ENCODE measurements around the gene NOX5.

The NOX5 gene

GRCh38 chr15:69100821-69101220, 86.3 kb downstream of the NOX5 start:
- DNase-seq (ENCODE audit: low read depth in 2 of 2): no peak

- no peak for DNase-seq (ENCODE audit: low read depth in 2 of 2)
Observed at GRCh38 chr15:69104050-69104750, 89.7 kb downstream of the NOX5 start.

- DNase-seq (ENCODE audit: low read depth in 2 of 2): no peak
Observed at GRCh38 chr15:69105451-69105985, 91.0 kb downstream of the NOX5 start.

- DNase-seq (ENCODE audit: low read depth in 2 of 2): no peak
Observed at GRCh38 chr15:69107025-69107620, 92.6 kb downstream of the NOX5 start.

Measured in activated CD4-positive, alpha-beta T cell treated with anti-CD3 and anti-CD28 coated beads for 24 hours (primary cell).